WTC11 (cell line): Measurements from ENCODE around the gene PAM. TPM values are rescaled to one million over a fixed set of nuclear protein-coding genes. Genes with fewer than 3 reads are reported as not detected.

ENCODE experiments used
- ATAC-seq: fragments of 200-7000 bp; cut with Tn5 transposase; 2 replicates; pipeline ENCODE4 v1.10.0; 2021; ENCODE audit warnings: mild to moderate bottlenecking, moderate library complexity
- CTCF ChIA-PET: fragments of 300-600 bp; sonication (Branson Sonifier 250); formaldehyde crosslinking; loops from one replicate; lab custom pipeline; 2021; ENCODE audit warnings: antibody characterized with exemption; lab: Charles Lee
- POLR2A ChIA-PET: fragments of 350-600 bp; sonication (Branson Sonifier 250); formaldehyde crosslinking; loops from one replicate; lab custom pipeline; 2021; ENCODE audit warnings: antibody characterized with exemption; lab: Charles Lee
- DNase-seq: peaks from one replicate; pipeline ENCODE4 v3.0.0; 2021; ENCODE audit warnings: low spot score
- H3K27ac Mint-ChIP-seq: 2 replicates; pipeline ENCODE4 v1.8.0; 2021; ENCODE audit warnings: mixed read lengths
- H3K27me3 Mint-ChIP-seq: 2 replicates; pipeline ENCODE4 v1.8.0; 2021; ENCODE audit warnings: low read depth, mild to moderate bottlenecking, moderate library complexity, mixed read lengths
- H3K36me3 Mint-ChIP-seq: 2 replicates; pipeline ENCODE4 v1.8.0; 2021; ENCODE audit warnings: mixed read lengths
- H3K4me1 Mint-ChIP-seq: 2 replicates; pipeline ENCODE4 v1.8.0; 2022; ENCODE audit warnings: mixed read lengths
- H3K4me3 Mint-ChIP-seq: 2 replicates; pipeline ENCODE4 v1.8.0; 2021; ENCODE audit warnings: mild to moderate bottlenecking, moderate library complexity, mixed read lengths
- H3K9me3 Mint-ChIP-seq: 2 replicates; pipeline ENCODE4 v1.8.0; 2021; ENCODE audit warnings: mixed read lengths
- ATF1 ChIP-seq: sonication (generic); formaldehyde crosslinking; IDR thresholded peaks from 2 replicates; pipeline ENCODE4 v1.8.1; 2023; ENCODE audit warnings: mild to moderate bottlenecking, moderate library complexity, missing genetic modification reagents
- CDX4 ChIP-seq: fragments of 250-450 bp; sonication (Bioruptor Pico); IDR thresholded peaks from 2 replicates; pipeline ENCODE4 v1.9.0; 2021; ENCODE audit warnings: moderate library complexity, mild to moderate bottlenecking, inconsistent platforms, borderline replicate concordance
- CREM ChIP-seq: sonication (generic); formaldehyde crosslinking; IDR thresholded peaks from 2 replicates; pipeline ENCODE4 v1.8.1; 2022; ENCODE audit warnings: mild to moderate bottlenecking, missing genetic modification reagents, moderate library complexity
- E2F1 ChIP-seq: sonication (generic); formaldehyde crosslinking; IDR thresholded peaks from 2 replicates; pipeline ENCODE4 v1.8.0; 2022; ENCODE audit warnings: mild to moderate bottlenecking, missing genetic modification reagents
- EMX1 ChIP-seq: fragments of 250-450 bp; sonication (Bioruptor Pico); IDR thresholded peaks from 2 replicates; pipeline ENCODE4 v1.8.0; 2021; ENCODE audit warnings: mild to moderate bottlenecking
- ESRRA ChIP-seq: sonication (generic); formaldehyde crosslinking; IDR thresholded peaks from 2 replicates; pipeline ENCODE4 v1.8.1; 2022; ENCODE audit warnings: mild to moderate bottlenecking, missing genetic modification reagents, borderline replicate concordance
- ETV6 ChIP-seq: sonication (generic); formaldehyde crosslinking; IDR thresholded peaks from 2 replicates; pipeline ENCODE4 v1.8.1; 2022; ENCODE audit warnings: mild to moderate bottlenecking, missing genetic modification reagents
- FOXJ3 ChIP-seq: sonication (generic); formaldehyde crosslinking; IDR thresholded peaks from 2 replicates; pipeline ENCODE4 v1.9.0; 2021; ENCODE audit warnings: missing genetic modification reagents, mild to moderate bottlenecking, borderline replicate concordance
- GRHL2 ChIP-seq: fragments of 250-450 bp; sonication (Bioruptor Pico); IDR thresholded peaks from 2 replicates; pipeline ENCODE4 v1.8.0; 2022; ENCODE audit warnings: mild to moderate bottlenecking, moderate library complexity; ENCODE audit not compliant: insufficient replicate concordance, severe bottlenecking
- GTF2I ChIP-seq: fragments of 250-450 bp; sonication (Bioruptor Pico); conservative IDR thresholded peaks from 2 replicates; pipeline ENCODE4 v1.4.0; 2021; ENCODE audit warnings: mild to moderate bottlenecking
- HMGA2 ChIP-seq: fragments of 250-450 bp; sonication (Bioruptor Pico); IDR thresholded peaks from 2 replicates; pipeline ENCODE4 v1.4.0; 2021; ENCODE audit warnings: mild to moderate bottlenecking, moderate library complexity
- IRF2 ChIP-seq: sonication (generic); formaldehyde crosslinking; IDR thresholded peaks from 2 replicates; pipeline ENCODE4 v1.8.0; 2022; ENCODE audit warnings: low read depth, missing genetic modification reagents, borderline replicate concordance
- JAZF1 ChIP-seq: fragments of 250-450 bp; sonication (Bioruptor Pico); IDR thresholded peaks from 2 replicates; pipeline ENCODE4 v1.9.0; 2021; ENCODE audit warnings: moderate library complexity, mild to moderate bottlenecking, inconsistent platforms
- KAT7 ChIP-seq: sonication (generic); formaldehyde crosslinking; IDR thresholded peaks from 2 replicates; pipeline ENCODE4 v1.8.1; 2023; ENCODE audit warnings: missing genetic modification reagents, mild to moderate bottlenecking, borderline replicate concordance
- NR1H2 ChIP-seq: sonication (generic); formaldehyde crosslinking; IDR thresholded peaks from 2 replicates; pipeline ENCODE4 v1.9.0; 2021; ENCODE audit warnings: mild to moderate bottlenecking, moderate library complexity, missing genetic modification reagents
- NR2C2 ChIP-seq: sonication (generic); formaldehyde crosslinking; IDR thresholded peaks from 2 replicates; pipeline ENCODE4 v1.8.0; 2022; ENCODE audit warnings: mild to moderate bottlenecking, missing genetic modification reagents
- NR3C1 ChIP-seq: sonication (generic); formaldehyde crosslinking; conservative IDR thresholded peaks from 2 replicates; pipeline ENCODE4 v1.8.1; 2023; ENCODE audit warnings: low read depth, mild to moderate bottlenecking, missing genetic modification reagents
- PREB ChIP-seq: sonication (generic); formaldehyde crosslinking; IDR thresholded peaks from 2 replicates; pipeline ENCODE4 v1.8.1; 2022; ENCODE audit warnings: mild to moderate bottlenecking, missing genetic modification reagents, moderate library complexity, borderline replicate concordance
- SMAD3 ChIP-seq: sonication (generic); formaldehyde crosslinking; IDR thresholded peaks from 2 replicates; pipeline ENCODE4 v1.8.0; 2022; ENCODE audit warnings: missing genetic modification reagents, mild to moderate bottlenecking, borderline replicate concordance
- SMAD4 ChIP-seq: sonication (generic); formaldehyde crosslinking; IDR thresholded peaks from 2 replicates; pipeline ENCODE4 v1.8.0; 2022; ENCODE audit warnings: mild to moderate bottlenecking, missing genetic modification reagents
- SOX15 ChIP-seq: fragments of 250-450 bp; sonication (Bioruptor Pico); IDR thresholded peaks from 2 replicates; pipeline ENCODE4 v1.9.0; 2021; ENCODE audit warnings: mild to moderate bottlenecking
- SP1 ChIP-seq: sonication (generic); formaldehyde crosslinking; conservative IDR thresholded peaks from 2 replicates; pipeline ENCODE4 v1.8.1; 2022; ENCODE audit warnings: missing genetic modification reagents
- USF2 ChIP-seq: sonication (generic); formaldehyde crosslinking; IDR thresholded peaks from 2 replicates; pipeline ENCODE4 v1.8.1; 2023; ENCODE audit warnings: mild to moderate bottlenecking, missing genetic modification reagents, moderate library complexity
- ZNF138 ChIP-seq: sonication (generic); formaldehyde crosslinking; conservative IDR thresholded peaks from 2 replicates; pipeline ENCODE4 v1.8.1; 2022; ENCODE audit warnings: mild to moderate bottlenecking, moderate library complexity, missing genetic modification reagents
- ZNF232 ChIP-seq: sonication (generic); formaldehyde crosslinking; IDR thresholded peaks from 2 replicates; pipeline ENCODE4 v1.8.0; 2022; ENCODE audit warnings: mild to moderate bottlenecking, missing genetic modification reagents
- ZNF263 ChIP-seq: sonication (generic); formaldehyde crosslinking; IDR thresholded peaks from 2 replicates; pipeline ENCODE4 v1.8.1; 2022; ENCODE audit warnings: low read depth, mild to moderate bottlenecking, moderate library complexity, missing genetic modification reagents
- ZNF396 ChIP-seq: fragments of 250-450 bp; sonication (Bioruptor Pico); IDR thresholded peaks from 2 replicates; pipeline ENCODE4 v1.8.0; 2021; ENCODE audit warnings: mild to moderate bottlenecking, moderate library complexity, borderline replicate concordance
- total RNA-seq: library from RNA; stranded (reverse); gene quantifications from 3 replicates; pipeline ENCODE4 v1.2.3, GENCODE V29; 2021
- TF ChIP-seq, protein P1 (sequence below): sonication (generic); formaldehyde crosslinking; IDR thresholded peaks from 2 replicates; pipeline ENCODE4 v1.8.1; 2022; ENCODE audit warnings: low read depth, mild to moderate bottlenecking, moderate library complexity, missing genetic modification reagents, borderline replicate concordance
- TF ChIP-seq, protein P2 (sequence below): fragments of 200-600 bp; IDR thresholded peaks from 2 replicates; pipeline ENCODE4 v1.8.0; 2022; ENCODE audit warnings: antibody characterized with exemption

PAM gene
- total RNA-seq, 1 experiment from 2014 or later = 52.3 TPM

GRCh38 chr5:102860035-102860434 is 104.9 kb downstream of the PAM start:
- no peaks in the 10 kb centered on the region for H3K36me3 Mint-ChIP-seq
- DNase-seq (no peak), ATAC-seq (no peak)
- H3K4me3 Mint-ChIP-seq = no peak overlapping the region
- H3K27me3 Mint-ChIP-seq = no peaks in the 10 kb centered on the region
- ChIA-PET POLR2A (no interaction called here), CTCF (no interaction called here)
- no peaks in the 10 kb centered on the region for H3K9me3 Mint-ChIP-seq
- TF ChIP-seq SMAD3 (CRISPR knock-in tag) (no peak), GTF2I (CRISPR knock-in tag) (no peak), PREB (CRISPR knock-in tag) (no peak), ATF1 (CRISPR knock-in tag) (no peak), EMX1 (CRISPR knock-in tag) (no peak), ESRRA (CRISPR knock-in tag) (no peak), SMAD4 (no peak), NR1H2 (CRISPR knock-in tag) (no peak), NR3C1 (CRISPR knock-in tag) (no peak), SOX15 (CRISPR knock-in tag) (no peak), ZNF138 (CRISPR knock-in tag) (no peak), SP1 (CRISPR knock-in tag) (no peak)
- TF ChIP-seq, protein P1, sequence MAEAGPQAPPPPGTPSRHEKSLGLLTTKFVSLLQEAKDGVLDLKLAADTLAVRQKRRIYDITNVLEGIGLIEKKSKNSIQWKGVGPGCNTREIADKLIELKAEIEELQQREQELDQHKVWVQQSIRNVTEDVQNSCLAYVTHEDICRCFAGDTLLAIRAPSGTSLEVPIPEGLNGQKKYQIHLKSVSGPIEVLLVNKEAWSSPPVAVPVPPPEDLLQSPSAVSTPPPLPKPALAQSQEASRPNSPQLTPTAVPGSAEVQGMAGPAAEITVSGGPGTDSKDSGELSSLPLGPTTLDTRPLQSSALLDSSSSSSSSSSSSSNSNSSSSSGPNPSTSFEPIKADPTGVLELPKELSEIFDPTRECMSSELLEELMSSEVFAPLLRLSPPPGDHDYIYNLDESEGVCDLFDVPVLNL (CRISPR knock-in tag) = no peak
- H3K27ac Mint-ChIP-seq = peak overlapping the region; percentile 3; the same call in 1 of the 2 replicates
- peaks cover 32% of the 10 kb centered on the region for H3K4me1 Mint-ChIP-seq

DNA sequence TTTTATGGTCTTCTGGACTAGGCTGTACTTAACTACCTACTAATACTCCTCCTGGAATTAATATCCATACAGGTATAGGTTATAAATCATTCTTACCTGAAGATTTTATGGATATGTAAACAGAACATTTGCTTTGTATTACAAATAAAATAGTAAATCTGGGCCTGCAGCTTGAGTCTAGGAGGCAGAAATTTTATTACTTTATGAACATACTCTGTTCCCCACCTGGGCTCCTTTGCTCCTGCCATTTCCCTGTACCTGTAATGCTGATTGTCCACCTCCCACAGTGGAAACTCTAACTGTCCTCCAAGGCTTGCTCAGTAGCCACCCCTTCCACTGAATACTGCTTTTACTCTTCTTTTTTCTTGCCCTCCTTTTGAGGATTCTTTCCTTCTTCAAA is 108.0 kb downstream of the PAM start:
- Mint-ChIP-seq H3K27me3 (no peaks in the 10 kb centered on the region), H3K36me3 (no peaks in the 10 kb centered on the region)
- CTCF ChIA-PET = no interaction called here
- TF ChIP-seq KAT7 (CRISPR knock-in tag) (no peak), CDX4 (CRISPR knock-in tag) (no peak), ETV6 (CRISPR knock-in tag) (no peak), ZNF396 (no peak), FOXJ3 (CRISPR knock-in tag) (no peak), HMGA2 (CRISPR knock-in tag) (no peak), ZNF232 (CRISPR knock-in tag) (no peak), GRHL2 (no peak), ZNF263 (no peak), JAZF1 (CRISPR knock-in tag) (no peak), IRF2 (no peak), ATF1 (CRISPR knock-in tag) (no peak), SP1 (CRISPR knock-in tag) (no peak), CREM (no peak), EMX1 (CRISPR knock-in tag) (no peak), NR3C1 (CRISPR knock-in tag) (no peak), E2F1 (no peak), USF2 (CRISPR knock-in tag) (no peak), NR2C2 (CRISPR knock-in tag) (no peak)
- TF ChIP-seq, protein P2, sequence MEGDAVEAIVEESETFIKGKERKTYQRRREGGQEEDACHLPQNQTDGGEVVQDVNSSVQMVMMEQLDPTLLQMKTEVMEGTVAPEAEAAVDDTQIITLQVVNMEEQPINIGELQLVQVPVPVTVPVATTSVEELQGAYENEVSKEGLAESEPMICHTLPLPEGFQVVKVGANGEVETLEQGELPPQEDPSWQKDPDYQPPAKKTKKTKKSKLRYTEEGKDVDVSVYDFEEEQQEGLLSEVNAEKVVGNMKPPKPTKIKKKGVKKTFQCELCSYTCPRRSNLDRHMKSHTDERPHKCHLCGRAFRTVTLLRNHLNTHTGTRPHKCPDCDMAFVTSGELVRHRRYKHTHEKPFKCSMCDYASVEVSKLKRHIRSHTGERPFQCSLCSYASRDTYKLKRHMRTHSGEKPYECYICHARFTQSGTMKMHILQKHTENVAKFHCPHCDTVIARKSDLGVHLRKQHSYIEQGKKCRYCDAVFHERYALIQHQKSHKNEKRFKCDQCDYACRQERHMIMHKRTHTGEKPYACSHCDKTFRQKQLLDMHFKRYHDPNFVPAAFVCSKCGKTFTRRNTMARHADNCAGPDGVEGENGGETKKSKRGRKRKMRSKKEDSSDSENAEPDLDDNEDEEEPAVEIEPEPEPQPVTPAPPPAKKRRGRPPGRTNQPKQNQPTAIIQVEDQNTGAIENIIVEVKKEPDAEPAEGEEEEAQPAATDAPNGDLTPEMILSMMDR = no peak
- TF ChIP-seq, all 79 proteins: peak for 0
- H3K4me3 Mint-ChIP-seq = no peak overlapping the region
- H3K4me1 Mint-ChIP-seq = peaks cover 42% of the 10 kb centered on the region
- no peak overlapping the region for H3K27ac Mint-ChIP-seq
- no peaks in the 10 kb centered on the region for H3K9me3 Mint-ChIP-seq
- DNase-seq (no peak), ATAC-seq (no peak)
- POLR2A ChIA-PET = no interaction called here
